Stimulated activated CD4-positive, alpha-beta T cell treated with anti-CD3 and anti-CD28 coated beads, Interleukin-15, amount 100 ng/mL, for 48 hours (primary cell): ENCODE measurements around the gene CPLX1.
"Not testable (repeated sequence)": the region's sequence is repeated elsewhere in the genome, so short reads cannot be mapped to it uniquely, and the experiment has no call there.

ENCODE experiments used
- DNase-seq, 2 donors: peaks; one replicate each; pipeline ENCODE4 v3.0.0-alpha.2; 2020; ENCODE audit warnings: low read depth in 2 of 2

Gene CPLX1

DNA sequence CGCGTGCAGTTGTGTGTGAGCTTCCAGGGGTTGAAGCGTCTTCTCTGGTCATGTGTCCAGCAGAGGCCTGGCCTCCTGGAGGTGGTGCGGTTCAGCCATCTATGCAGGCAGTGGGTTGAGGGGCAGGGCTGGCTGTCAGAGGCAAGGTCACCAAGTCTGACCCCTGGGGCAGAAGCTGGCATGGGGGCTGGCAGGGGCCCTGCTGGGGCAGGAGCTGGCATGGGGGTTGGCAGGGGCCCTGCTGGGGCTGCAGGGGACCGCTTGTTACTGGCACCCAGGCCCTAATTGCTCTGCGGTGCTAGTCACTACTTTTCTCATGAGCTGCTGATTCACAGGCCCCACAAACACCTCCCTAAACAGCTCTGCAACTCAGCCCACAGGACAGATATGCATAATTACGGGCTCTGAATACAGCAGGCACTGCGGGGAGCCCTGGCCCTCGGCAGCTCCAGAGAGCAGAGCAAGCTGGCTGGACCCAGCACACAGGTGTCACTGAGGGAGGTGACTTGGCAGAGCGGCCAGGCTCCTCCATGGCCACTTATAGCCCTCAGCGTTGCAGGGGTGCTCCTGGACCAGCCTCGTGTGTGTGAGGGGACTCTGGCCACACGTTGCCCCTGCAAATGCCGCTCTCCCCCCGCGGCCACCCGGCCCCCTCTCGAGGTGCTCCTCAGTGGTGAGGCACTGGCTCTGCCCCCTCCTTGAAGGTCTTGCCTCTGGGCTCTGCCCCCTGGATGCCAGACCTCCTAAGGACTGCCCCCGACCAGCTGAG is 32.7 kb downstream of the CPLX1 start:
- DNase-seq = no peak

DNA sequence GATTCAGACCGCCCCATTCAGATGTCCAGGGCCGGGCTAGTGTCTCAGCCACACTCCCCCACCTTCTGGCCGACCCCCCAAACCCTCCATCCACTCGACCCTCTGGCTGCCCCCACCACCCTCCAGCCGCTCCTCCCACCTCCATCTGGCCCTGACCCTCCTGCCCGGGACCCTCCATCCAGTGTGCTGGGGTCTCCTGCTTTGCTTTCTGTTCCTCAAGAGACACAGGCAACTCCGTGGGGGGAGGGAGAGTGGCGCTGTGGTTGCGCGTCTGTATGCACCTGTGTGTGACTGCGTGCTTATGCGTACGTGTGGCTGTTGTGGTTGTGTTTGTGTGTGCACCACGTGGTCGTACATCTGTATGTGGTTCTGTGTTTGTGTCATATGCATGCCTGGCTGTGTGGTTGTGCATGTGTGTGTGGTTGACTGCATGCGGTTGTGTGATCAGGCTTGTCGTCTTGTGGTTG is 33.3 kb downstream of the CPLX1 start:
- no peak for DNase-seq

- DNase-seq = peak in 1 of 2 donors; percentile 32
Measured at GRCh38 chr4:791898-792625, 33.9 kb downstream of the CPLX1 start.

DNA sequence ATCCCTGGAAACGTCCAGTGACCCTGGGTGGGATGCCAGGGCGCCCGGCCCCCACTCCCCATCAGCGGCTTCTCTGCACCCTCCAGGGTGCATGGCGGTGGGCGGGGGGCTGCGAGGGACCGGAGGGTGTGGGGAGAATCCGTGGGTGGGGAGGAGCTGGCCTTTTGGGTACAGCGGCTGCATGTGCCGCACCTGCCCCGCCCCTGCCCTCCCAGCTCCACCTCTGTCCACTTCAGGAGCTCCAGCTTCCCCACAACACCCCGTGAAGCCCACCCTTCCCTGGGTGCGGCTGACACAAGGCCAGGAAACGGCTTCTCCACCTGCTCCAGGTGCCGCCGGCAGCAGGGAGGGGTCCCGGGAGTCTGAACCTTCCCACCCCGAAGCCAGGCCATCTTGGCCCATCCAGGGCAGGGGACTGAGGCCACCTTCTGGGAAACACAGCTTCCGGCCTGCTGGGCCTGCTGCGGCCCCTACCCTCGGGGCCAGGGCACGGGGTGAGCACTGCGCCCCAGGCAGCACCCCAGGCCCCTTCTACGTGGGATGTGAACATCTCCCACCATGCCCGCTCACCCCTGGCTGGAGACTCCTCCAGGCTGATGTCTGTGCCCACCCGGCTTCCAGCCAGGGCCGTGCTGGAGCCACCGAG is 34.6 kb downstream of the CPLX1 start:
- DNase-seq = no peak

- DNase-seq = no peak
Measured at GRCh38 chr4:790466-790820, 35.5 kb downstream of the CPLX1 start.

- DNase-seq = no peak
Measured at GRCh38 chr4:789571-790465, 36.1 kb downstream of the CPLX1 start.

GRCh38 chr4:788636-789297 is 37.2 kb downstream of the CPLX1 start:
- DNase-seq = no peak

GRCh38 chr4:788006-788635 is 37.8 kb downstream of the CPLX1 start:
- no peak for DNase-seq

- DNase-seq = no peak
Measured at GRCh38 chr4:787561-787981, 38.4 kb downstream of the CPLX1 start.

GRCh38 chr4:786861-787300 is 39.0 kb downstream of the CPLX1 start:
- no peak for DNase-seq

GRCh38 chr4:786074-786741 is 39.7 kb downstream of the CPLX1 start:
- no peak for DNase-seq

DNA sequence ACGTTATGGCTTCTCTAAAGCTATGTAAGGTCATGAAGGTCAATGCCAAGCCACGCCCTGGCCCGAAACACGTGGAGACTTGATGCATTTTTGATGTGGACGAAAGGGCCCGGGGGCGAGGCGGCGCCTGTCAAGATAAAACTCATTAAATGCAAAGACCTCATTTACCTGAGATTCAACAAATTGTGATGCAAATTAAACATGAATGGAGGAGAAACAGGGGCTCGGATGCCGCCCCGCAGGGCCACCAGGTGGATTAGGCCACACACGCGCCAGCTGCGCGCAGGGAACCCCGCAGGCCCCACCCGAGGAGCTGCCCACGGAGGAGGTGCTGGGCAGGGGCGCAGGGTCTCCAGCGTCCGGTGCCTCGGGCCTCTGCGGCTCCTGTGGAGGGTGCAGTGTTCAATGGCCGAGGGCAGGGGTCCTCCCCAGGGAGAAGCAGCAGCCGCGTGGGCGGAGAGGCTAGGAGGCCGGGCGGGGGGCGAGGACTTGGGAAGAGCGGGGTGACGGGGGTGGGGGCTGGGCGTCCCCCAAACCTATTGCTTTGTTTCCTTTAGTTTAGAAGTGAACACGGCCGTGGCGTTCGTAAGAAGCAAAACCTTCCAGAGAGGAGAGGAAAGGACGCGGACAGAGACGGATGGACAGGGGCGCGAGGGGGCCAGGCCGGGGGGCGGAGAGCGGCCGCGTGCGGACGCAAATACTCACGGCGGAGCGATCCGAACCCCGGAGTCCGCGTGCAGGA is 40.4 kb downstream of the CPLX1 start:
- DNase-seq = no peak

DNA sequence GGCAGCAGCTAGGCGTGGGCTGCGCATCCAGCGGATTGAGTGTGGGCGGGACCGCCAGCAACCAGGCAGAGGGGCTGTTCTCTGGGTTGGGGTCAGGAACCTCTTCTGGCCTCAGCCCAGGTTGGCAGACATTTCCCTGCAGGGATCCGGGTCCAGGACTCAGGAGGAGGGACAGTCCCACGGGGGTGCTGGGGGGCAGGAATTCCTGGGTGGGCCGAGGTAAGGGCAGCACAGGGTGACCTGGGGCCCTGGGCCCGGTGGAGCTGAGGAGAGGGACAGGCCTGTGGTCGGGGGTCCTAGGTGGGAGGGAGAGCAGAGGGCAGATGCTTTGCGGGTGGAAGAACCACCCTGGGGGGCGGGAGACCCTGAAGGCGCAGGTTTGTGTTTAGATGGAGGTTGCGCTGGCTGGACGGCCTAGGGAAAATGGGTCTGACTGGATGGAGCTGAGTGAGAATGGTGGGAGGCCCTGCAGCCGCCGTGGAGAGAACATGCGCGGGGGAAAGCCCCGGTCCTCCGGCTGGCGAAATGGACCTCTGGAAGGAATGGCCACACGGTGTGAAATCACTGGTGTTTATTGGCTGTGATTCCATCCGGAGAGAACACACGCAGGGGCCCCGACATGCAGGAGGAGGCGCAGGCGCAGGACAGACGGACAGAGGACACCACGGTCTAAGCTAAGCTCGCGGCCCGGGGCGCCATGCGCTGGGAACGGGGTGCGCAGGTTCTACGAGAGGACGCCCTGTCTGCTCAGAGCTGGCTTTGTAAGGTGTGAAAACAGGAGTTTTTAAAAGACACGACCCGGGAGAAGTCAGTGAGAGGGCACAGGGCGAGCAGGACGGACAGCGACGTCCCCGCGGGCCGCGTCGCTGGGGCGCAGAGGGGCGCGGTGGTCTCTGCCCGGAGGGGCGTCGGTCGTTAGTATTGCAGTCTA is 41.3 kb downstream of the CPLX1 start:
- no peak for DNase-seq

- DNase-seq = peak; percentile 96 to 98
Measured at GRCh38 chr4:781493-782216, 44.3 kb downstream of the CPLX1 start.

DNA sequence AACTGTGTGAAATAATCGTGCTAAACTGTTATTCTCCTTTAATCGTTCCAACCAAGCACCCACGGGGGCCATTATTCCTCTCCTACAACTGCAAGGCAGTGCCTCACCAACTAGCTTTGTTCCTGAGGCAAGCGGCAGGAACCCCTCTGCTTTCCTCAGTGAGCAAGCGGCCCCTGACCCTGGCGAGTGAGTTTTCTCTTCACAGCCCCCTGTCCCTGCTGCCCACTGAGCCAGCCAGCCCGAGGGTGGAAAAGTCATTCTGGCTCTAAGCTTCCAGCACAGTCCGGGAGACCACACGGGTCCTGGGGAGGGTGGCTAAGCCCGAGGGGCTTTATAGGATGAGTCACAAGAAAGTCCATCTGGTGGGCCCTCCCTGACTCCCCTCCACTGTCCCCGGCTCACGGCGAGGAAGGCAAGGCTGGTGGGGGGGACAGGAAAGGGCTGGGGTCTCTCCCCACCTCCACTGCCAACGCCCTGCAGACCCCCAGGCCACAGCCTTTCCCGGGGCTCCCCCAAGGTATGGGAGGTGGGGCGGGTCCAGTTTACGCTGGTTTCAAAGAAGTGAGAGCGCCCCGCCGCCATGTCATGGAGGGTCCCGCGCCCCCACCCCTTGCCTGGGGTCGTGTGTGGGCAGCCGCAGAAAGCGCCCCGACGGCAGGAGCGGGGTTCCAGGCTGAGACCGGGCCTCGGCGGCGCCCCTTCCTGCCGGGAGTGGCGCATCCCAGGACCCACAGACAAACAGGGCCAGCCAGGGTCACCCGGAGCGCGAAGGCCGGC is 45.0 kb downstream of the CPLX1 start:
- no peak for DNase-seq

- DNase-seq = not testable (repeated sequence)
Measured at GRCh38 chr4:780255-780654, 45.7 kb downstream of the CPLX1 start.

GRCh38 chr4:779555-779954 is 46.4 kb downstream of the CPLX1 start:
- no peak for DNase-seq
